C4-2B (cell line): ENCODE measurements around the gene UMAD1.

Experiments
- H3K27ac ChIP-seq: fragments of 450-650 bp; 2 replicates; pipeline ENCODE4 v1.5.1; 2017
- ZFX ChIP-seq: fragments of 450-650 bp; IDR thresholded peaks from 2 replicates; pipeline ENCODE4 v1.6.1; 2017
- TF ChIP-seq, protein P1 (sequence below): fragments of 450-650 bp; conservative IDR thresholded peaks from 2 replicates; pipeline ENCODE4 v1.5.1; 2017; ENCODE audit warnings: mild to moderate bottlenecking

The UMAD1 gene

DNA sequence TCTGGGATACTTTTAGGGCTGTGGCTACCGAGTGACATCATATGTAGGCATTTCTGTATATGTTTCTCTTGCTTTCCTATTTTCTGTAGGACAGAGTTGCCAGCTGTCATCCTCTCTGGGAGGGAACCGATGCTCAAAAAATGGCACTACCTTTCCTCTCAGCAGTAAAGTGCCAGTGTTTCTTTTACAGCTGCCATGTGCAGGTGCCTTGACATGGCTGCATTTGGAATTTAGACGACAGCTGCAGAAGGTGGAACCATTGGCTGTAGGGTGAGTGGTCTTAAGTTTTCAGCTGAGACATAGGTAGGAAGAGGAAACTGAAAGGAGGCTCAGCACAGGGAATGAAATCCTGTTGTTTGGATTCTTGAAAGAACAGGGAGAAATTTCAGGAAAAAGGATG is 98.1 kb downstream of the UMAD1 start:
- no peak overlapping the region; the same call in 1 of the 2 replicates for H3K27ac ChIP-seq

DNA sequence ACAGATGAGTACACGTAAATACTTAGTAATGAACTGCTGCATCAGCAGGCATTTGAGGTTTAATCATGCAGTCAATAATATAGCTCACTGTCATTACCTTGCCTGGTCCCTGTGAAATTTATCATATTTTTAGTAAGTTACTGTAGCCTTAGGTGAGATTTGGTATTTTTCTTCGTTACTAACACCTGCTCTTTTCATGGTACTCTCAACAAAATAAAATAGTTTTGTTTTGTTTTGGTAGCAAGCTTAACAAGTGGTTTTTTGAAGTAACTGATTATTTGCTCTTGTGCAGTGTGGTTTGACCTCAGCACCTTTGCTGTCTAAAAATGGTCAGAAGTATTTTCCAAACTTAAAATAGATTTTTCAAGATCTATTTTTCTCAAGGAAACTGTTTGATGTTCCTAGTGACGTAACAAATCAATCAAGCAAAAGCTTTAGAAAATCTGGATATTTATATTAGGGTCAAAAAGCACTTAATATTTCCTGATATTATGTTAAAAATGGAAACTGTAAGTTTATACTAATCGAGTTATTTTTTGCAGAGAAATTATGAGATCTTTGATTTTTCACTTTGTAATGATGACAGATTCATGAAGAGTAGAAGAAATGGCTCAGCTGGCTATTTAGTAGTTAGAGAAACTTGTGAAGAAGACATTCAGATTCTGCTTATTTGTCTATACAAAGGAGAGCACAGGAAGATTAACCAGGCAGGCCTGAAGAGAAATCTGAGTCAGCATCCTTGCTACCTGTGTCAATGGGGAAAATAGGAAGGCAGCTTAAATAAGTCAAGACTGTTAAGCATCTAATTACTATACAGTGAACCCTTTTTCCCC is 98.9 kb downstream of the UMAD1 start:
- TF ChIP-seq, protein P1, sequence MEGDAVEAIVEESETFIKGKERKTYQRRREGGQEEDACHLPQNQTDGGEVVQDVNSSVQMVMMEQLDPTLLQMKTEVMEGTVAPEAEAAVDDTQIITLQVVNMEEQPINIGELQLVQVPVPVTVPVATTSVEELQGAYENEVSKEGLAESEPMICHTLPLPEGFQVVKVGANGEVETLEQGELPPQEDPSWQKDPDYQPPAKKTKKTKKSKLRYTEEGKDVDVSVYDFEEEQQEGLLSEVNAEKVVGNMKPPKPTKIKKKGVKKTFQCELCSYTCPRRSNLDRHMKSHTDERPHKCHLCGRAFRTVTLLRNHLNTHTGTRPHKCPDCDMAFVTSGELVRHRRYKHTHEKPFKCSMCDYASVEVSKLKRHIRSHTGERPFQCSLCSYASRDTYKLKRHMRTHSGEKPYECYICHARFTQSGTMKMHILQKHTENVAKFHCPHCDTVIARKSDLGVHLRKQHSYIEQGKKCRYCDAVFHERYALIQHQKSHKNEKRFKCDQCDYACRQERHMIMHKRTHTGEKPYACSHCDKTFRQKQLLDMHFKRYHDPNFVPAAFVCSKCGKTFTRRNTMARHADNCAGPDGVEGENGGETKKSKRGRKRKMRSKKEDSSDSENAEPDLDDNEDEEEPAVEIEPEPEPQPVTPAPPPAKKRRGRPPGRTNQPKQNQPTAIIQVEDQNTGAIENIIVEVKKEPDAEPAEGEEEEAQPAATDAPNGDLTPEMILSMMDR: no peak
- TF ChIP-seq ZFX: no peak

More for the DNA sequence above, 98.1 kb downstream of the UMAD1 start:
- TF ChIP-seq, protein P1: no peak
- no peak for TF ChIP-seq ZFX

DNA sequence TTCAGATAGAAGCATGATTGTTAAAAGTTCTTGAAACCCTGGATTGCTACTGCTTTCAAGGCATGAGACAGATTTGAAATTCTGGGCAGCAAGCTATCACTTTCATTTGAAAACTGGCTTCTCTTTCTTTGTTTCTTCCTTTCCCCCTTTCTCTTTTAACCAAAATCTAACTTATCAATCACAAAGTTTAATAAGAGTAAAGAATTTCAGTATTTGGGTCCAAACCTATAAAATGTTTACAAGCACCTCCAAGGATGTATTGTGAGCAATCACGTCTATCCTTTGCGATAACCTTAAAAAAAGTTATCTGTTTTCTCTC is 99.4 kb downstream of the UMAD1 start:
- no peak for TF ChIP-seq ZFX
- TF ChIP-seq, protein P1: no peak
- H3K27ac ChIP-seq: no peak overlapping the region

More for the DNA sequence above, 98.9 kb downstream of the UMAD1 start:
- H3K27ac ChIP-seq: no peak overlapping the region

DNA sequence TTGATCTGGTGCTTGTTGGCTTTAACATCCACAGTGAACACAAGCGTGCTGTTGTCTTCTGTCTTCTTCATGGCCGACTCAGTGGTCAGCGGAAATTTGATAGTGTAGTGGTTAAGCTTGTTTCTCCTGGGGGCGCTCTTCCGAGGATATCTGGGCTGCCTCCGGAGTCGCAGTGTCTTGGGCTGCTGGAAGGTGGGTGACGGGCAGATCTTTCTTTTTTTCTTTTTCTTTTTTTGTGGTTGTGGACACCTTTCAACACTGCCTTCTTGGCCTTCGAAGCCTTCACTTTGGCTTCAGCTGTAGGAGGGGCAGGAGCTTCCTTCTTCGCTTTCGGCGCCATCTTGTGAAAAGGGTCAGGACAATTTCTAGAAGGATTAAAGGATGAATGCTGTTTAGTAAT is 101.7 kb downstream of the UMAD1 start:
- no peak overlapping the region for H3K27ac ChIP-seq
- TF ChIP-seq, protein P1: no peak
- TF ChIP-seq ZFX: no peak

DNA sequence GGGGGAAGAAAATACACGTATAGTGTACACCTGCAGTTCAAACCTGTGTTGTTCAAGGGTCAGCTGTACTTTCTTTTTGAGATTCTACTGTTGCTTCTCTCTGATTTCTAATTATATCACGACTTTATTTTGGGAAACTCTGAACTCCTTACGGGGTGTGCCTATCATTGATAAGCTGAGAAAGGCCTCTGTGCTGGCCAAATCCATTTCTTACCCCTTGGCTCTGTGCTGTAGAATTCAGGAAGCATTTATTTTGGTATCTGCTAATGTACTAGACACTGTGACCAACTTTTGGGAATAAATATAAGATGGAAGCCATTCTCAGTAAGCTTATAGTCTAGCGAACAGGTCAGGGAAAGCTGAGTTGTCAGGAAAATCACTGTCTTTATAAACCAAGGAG is 104.7 kb downstream of the UMAD1 start:
- TF ChIP-seq, protein P1: no peak
- no peak for TF ChIP-seq ZFX
- H3K27ac ChIP-seq: no peak overlapping the region

DNA sequence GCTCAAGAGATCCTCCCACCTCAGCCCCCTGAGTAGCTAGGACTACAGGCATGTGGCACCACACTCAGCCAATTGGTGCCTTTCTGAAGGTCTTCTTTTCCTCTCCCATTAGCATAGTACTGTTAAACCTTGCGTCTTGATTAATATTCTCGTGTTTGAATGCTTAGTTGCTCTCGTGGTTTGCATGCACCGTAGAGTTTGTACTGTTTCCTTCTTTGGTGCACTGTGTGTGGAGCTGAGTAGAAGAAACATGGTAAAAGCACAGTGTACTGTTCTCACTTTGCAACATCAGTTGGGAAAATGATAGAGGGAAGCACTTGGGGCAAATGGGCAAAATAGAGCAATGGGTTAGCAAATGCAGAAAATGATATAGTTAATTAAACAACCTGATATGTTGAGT is 105.4 kb downstream of the UMAD1 start:
- H3K27ac ChIP-seq: no peak overlapping the region
- TF ChIP-seq ZFX: no peak
- TF ChIP-seq, protein P1: no peak

DNA sequence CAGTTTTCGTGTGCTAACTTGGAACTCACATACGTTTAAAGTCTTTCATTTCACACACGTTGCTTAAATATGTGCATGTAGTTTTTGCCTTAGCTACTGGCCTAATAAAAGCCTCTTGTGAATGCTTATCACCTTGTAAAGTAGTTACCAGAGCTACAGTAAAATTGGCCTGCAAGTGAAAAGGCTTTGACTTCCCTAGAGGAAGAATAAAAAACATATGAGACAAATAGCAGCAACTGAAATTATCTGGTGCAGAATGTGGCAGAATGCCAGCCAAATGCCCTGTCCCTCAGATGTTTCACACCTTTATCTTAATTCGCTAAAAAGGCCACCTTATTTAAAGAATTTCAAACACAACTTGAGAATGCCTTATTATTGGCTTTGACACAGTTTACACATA is 105.9 kb downstream of the UMAD1 start:
- H3K27ac ChIP-seq: no peak overlapping the region
- TF ChIP-seq ZFX: no peak
- TF ChIP-seq, protein P1: no peak
